ENCODE measurements around the gene PDE9A.
"Not testable (repeated sequence)": the region's sequence is repeated elsewhere in the genome, so short reads cannot be mapped to it uniquely, and the experiment has no call there.

Gene PDE9A

GRCh38 chr21:42799948-42800347 is 146.5 kb downstream of the PDE9A start:
- POLR2A ChIA-PET (ENCODE audit: low non-redundant PET): no interaction called here
- CTCF ChIA-PET: no interaction called here
- TF ChIP-seq CTCF (conservative IDR thresholded peaks at IDR 0.05; ENCODE audit: low read depth): no peak
- no peak overlapping the region for H3K27ac ChIP-seq
- DNase-seq (ENCODE audit: low spot score): no peak

GRCh38 chr21:42801616-42802015 is 148.2 kb downstream of the PDE9A start:
- POLR2A ChIA-PET (ENCODE audit: low non-redundant PET); CTCF ChIA-PET; DNase-seq (ENCODE audit: low spot score); H3K27ac ChIP-seq: not testable (repeated sequence)

GRCh38 chr21:42806509-42807140 is 153.2 kb downstream of the PDE9A start:
- no peak for DNase-seq (ENCODE audit: low spot score)
- ChIA-PET CTCF (interaction anchor here (0.7 to 1.1 kb wide), 2 partner anchors 14 to 329 kb away, joined by 3 read pairs; no protein-coding TSS in a partner anchor), POLR2A (ENCODE audit: low non-redundant PET) (no interaction called here)
- H3K27ac ChIP-seq: no peak overlapping the region
- no peak for TF ChIP-seq CTCF (conservative IDR thresholded peaks at IDR 0.05; ENCODE audit: low read depth)

- CTCF ChIA-PET: interaction anchor here (0.7 to 1.1 kb wide), 2 partner anchors 15 to 330 kb away, joined by 3 read pairs; no protein-coding TSS in a partner anchor
- POLR2A ChIA-PET (ENCODE audit: low non-redundant PET); H3K27ac ChIP-seq; DNase-seq (ENCODE audit: low spot score): not testable (repeated sequence)
These were observed 154.0 kb downstream of the PDE9A start for GRCh38 chr21:42807293-42807895.

GRCh38 chr21:42807938-42808613 is 154.7 kb downstream of the PDE9A start:
- H3K27ac ChIP-seq: no peak overlapping the region
- CTCF ChIA-PET: no interaction called here
- POLR2A ChIA-PET (ENCODE audit: low non-redundant PET): no interaction called here
- DNase-seq (ENCODE audit: low spot score): no peak
- no peak for TF ChIP-seq CTCF (conservative IDR thresholded peaks at IDR 0.05; ENCODE audit: low read depth)

GRCh38 chr21:42809171-42809570 is 155.8 kb downstream of the PDE9A start:
- ChIA-PET CTCF (interaction anchor here (0.6 kb wide), 1 partner anchor 15 kb away, joined by 4 read pairs; no protein-coding TSS in a partner anchor), POLR2A (ENCODE audit: low non-redundant PET) (no interaction called here)
- H3K27ac ChIP-seq: no peak overlapping the region
- no peak for DNase-seq (ENCODE audit: low spot score)
- TF ChIP-seq CTCF (conservative IDR thresholded peaks at IDR 0.05; ENCODE audit: low read depth): no peak

- no peak for DNase-seq (ENCODE audit: low spot score)
- ChIA-PET CTCF (interaction anchor here (0.6 kb wide), 1 partner anchor 16 kb away, joined by 4 read pairs; no protein-coding TSS in a partner anchor), POLR2A (ENCODE audit: low non-redundant PET) (no interaction called here)
- TF ChIP-seq CTCF (conservative IDR thresholded peaks at IDR 0.05; ENCODE audit: low read depth): no peak
- H3K27ac ChIP-seq: no peak overlapping the region
These were observed 156.4 kb downstream of the PDE9A start for GRCh38 chr21:42809577-42810475.
